Activated CD8-positive, alpha-beta memory T cell treated with anti-CD3 and anti-CD28 coated beads, Interleukin-2, amount 50 U/mL, for 48 hours (primary cell): Measurements from ENCODE around the gene PIWIL4.
"Not testable (repeated sequence)": the region's sequence is repeated elsewhere in the genome, so short reads cannot be mapped to it uniquely, and the experiment has no call there.

Source experiments
- DNase-seq: peaks from one replicate; pipeline ENCODE4 v3.0.0-alpha.2; 2020

The PIWIL4 gene

GRCh38 chr11:94549146-94549545 is 18.0 kb upstream of the PIWIL4 start:
- DNase-seq, result no peak

- DNase-seq, result no peak
Observed at GRCh38 chr11:94550513-94550912, 16.7 kb upstream of the PIWIL4 start.

GRCh38 chr11:94553938-94554337 is 13.2 kb upstream of the PIWIL4 start:
- DNase-seq, result no peak

GRCh38 chr11:94555752-94556329 is 11.3 kb upstream of the PIWIL4 start:
- DNase-seq, result not testable (repeated sequence)

- no peak for DNase-seq
Observed at GRCh38 chr11:94557421-94557820, 9.7 kb upstream of the PIWIL4 start.

- DNase-seq, result no peak
Observed at GRCh38 chr11:94557992-94558391, 9.2 kb upstream of the PIWIL4 start.

GRCh38 chr11:94558468-94558867 is 8.7 kb upstream of the PIWIL4 start:
- no peak for DNase-seq

GRCh38 chr11:94558932-94559331 is 8.2 kb upstream of the PIWIL4 start:
- no peak for DNase-seq

GRCh38 chr11:94559361-94559760 is 7.8 kb upstream of the PIWIL4 start:
- no peak for DNase-seq

GRCh38 chr11:94560834-94561233 is 6.3 kb upstream of the PIWIL4 start:
- DNase-seq, result no peak

GRCh38 chr11:94563176-94563847 is 3.9 kb upstream of the PIWIL4 start:
- DNase-seq, result no peak

GRCh38 chr11:94563848-94564467 is 3.2 kb upstream of the PIWIL4 start:
- no peak for DNase-seq

- no peak for DNase-seq
Observed at GRCh38 chr11:94568200-94568599, 1.0 kb downstream of the PIWIL4 start.

GRCh38 chr11:94568717-94569116 is 1.5 kb downstream of the PIWIL4 start:
- no peak for DNase-seq

- not testable (repeated sequence) for DNase-seq
Observed at GRCh38 chr11:94572975-94573374, 5.8 kb downstream of the PIWIL4 start.

GRCh38 chr11:94574193-94574961 is 7.2 kb downstream of the PIWIL4 start:
- DNase-seq, result no peak

GRCh38 chr11:94576306-94576705 is 9.1 kb downstream of the PIWIL4 start:
- no peak for DNase-seq

- no peak for DNase-seq
Observed at GRCh38 chr11:94577841-94578240, 10.7 kb downstream of the PIWIL4 start.

- DNase-seq, result no peak
Observed at GRCh38 chr11:94581926-94582325, 14.8 kb downstream of the PIWIL4 start.

GRCh38 chr11:94583213-94583865 is 16.2 kb downstream of the PIWIL4 start:
- no peak for DNase-seq

- DNase-seq, result no peak
Observed at GRCh38 chr11:94583866-94584500, 16.8 kb downstream of the PIWIL4 start.

GRCh38 chr11:94584978-94585377 is 17.8 kb downstream of the PIWIL4 start:
- DNase-seq, result no peak

- DNase-seq, result no peak
Observed at GRCh38 chr11:94585399-94585798, 18.2 kb downstream of the PIWIL4 start.
